ENCODE results near the gene NOP14. TPM values are rescaled to one million over a fixed set of nuclear protein-coding genes. Genes with fewer than 3 reads are reported as not detected.

The NOP14 gene
- 10 to 100 TPM; 20.3 to 47.6 (median 24.8) TPM for total RNA-seq

DNA sequence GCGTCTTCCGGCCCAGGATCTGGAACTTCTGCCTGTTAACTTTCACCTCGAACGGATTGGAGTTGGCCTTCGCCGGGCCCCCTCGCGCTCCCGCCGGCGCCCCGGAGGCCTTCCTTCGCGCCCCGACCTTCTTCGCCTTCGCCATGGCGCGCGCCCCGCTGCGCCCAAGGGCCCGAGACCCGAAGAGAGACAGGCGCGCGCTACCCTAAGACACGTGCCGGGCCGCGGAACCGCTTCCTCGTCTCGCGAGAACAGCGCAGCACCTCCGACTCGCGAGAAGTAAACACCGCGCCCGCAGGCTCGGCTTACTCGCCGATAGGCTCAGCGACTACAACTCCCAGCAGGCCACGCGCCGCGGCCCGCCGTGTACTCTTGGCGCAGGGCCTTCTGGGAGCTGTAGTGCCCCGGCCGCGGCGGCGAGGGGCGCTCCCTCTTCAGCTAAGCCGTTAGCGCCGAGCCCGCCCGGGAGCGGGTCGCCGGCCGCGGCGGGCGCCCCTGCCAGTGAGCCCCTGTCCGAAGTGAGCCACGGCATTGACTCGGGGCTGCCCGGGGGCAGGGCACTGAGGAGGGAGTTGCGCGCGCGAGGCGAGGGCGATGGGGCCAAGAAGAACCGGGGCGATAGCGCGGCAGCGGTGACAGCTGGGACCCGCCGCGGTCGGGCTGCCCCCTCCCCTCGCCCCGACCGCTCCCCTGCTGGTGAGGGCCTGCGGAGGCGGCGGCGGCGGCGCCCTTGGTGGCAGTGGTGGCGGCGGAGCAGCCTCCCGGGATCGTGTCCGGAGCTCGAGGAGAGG is at the start of gene NOP14, which contains the start of gene GRK4:
NOP14 (minus strand) TSS at position 232 of the 791 bp plus-strand sequence; CDS start at position 145, 87 bp downstream.
GRK4 (plus strand) TSS at position 397 of the 791 bp plus-strand sequence. CDS start 500 bp downstream, outside the sequence.
- DNase-seq (ENCODE audit: low spot score) (peak; percentile 90), ATAC-seq (ENCODE audit: low FRiP score) (peak; percentile 99)
- TF ChIP-seq CTCF (IDR thresholded peaks at IDR 0.05): peak in 1 of 3 donors; percentile 2

GRCh38 chr4:3011456-3012220 is 48.4 kb upstream of the NOP14 start:
- ATAC-seq (ENCODE audit: low FRiP score) (no peak), DNase-seq (ENCODE audit: low spot score) (no peak)
- no peak for TF ChIP-seq CTCF (IDR thresholded peaks at IDR 0.05)

DNA sequence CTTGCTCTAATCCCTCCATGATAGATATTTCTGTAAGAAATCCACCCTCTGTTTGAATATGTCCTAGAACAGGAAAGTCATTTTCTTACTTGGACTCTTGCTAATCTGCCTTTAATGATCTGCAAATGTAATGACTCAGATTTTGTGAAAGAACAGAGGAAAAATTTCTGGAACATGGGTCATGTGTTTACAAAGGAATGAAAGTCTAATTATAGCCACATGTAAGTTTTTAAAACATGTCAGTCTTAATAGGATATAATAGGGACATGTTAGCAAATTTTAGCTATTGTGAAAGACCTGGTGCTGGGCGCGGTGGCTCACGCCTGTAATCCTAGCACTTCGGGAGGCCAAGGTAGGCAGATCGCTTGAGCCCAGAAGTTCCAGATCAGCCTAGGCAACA is 47.8 kb upstream of the NOP14 start:
- no peak for TF ChIP-seq CTCF (IDR thresholded peaks at IDR 0.05)
- no peak for DNase-seq (ENCODE audit: low spot score)
- ATAC-seq (ENCODE audit: low FRiP score): no peak

- ATAC-seq (ENCODE audit: low FRiP score): no peak
- TF ChIP-seq CTCF (IDR thresholded peaks at IDR 0.05): no peak
- no peak for DNase-seq (ENCODE audit: low spot score)
Observed at GRCh38 chr4:3010577-3010976, 47.4 kb upstream of the NOP14 start.

DNA sequence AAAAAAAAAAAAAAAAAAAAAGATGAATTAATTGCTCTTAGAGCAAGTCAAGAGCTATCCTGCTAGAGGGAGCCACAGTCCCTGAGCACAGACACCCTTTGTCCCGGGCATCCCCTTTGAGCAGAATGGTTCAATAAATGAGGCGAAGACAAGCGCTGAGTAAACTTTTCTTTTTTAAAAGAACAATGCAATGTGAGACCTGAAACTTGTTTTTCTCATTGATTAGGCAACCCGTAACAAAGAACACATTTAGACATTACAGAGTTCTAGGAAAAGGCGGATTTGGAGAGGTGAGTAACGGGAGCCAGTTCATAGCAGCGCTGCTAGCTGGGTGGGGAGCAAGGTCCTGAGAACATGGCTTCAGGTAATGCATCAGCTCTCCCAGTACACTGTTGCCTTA is 46.2 kb upstream of the NOP14 start:
- DNase-seq (ENCODE audit: low spot score): no peak

GRCh38 chr4:3007724-3008123 is 44.5 kb upstream of the NOP14 start:
- ATAC-seq (ENCODE audit: low FRiP score): no peak
- no peak for DNase-seq (ENCODE audit: low spot score)
- no peak for TF ChIP-seq CTCF (IDR thresholded peaks at IDR 0.05)

More for the DNA sequence above, 46.2 kb upstream of the NOP14 start:
- ATAC-seq (ENCODE audit: low FRiP score): no peak
- TF ChIP-seq CTCF (IDR thresholded peaks at IDR 0.05): no peak
